H4 (cell line): ENCODE data around the gene VSIG4. TPM values are rescaled to one million over a fixed set of nuclear protein-coding genes. Genes with fewer than 3 reads are reported as not detected.
A peak's percentile ranks its signal among the peaks of the same experiment; 100 is the strongest.

Experiments
- DNase-seq: peaks from one replicate; pipeline ENCODE4 v3.0.0-alpha.2; 2015; ENCODE audit warnings: low spot score
- total RNA-seq: library from RNA; depleted of rRNA; stranded (reverse); fragments of >200 nt; shearing (Covaris generic); gene quantifications from 2 replicates; pipeline ENCODE4 v1.2.3, GENCODE V29; 2014

The VSIG4 gene
- total RNA-seq, 1 experiment from 2014 or later = not detected

- no peak for DNase-seq
Measured at GRCh38 chrX:66008328-66008970, 31.4 kb downstream of the VSIG4 start.

DNA sequence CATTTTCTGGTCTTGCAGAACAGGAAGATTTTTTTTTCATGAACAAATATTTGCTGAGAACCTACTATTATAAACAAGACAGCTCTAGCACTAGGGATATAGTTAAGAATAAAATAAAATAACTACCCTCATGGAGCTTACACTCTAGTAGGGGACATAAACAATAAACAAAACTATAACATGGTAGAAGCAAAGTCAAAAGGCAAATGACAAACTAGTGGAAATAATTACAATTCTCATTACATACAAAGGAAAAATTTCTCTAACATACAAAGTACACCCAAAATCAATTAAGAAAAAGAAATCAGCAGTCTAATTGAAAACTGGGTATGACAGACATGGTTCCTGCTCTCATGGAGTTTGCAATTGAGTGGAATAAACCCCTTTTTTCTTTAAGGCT, 32.0 kb downstream of the VSIG4 start:
- DNase-seq = no peak

DNA sequence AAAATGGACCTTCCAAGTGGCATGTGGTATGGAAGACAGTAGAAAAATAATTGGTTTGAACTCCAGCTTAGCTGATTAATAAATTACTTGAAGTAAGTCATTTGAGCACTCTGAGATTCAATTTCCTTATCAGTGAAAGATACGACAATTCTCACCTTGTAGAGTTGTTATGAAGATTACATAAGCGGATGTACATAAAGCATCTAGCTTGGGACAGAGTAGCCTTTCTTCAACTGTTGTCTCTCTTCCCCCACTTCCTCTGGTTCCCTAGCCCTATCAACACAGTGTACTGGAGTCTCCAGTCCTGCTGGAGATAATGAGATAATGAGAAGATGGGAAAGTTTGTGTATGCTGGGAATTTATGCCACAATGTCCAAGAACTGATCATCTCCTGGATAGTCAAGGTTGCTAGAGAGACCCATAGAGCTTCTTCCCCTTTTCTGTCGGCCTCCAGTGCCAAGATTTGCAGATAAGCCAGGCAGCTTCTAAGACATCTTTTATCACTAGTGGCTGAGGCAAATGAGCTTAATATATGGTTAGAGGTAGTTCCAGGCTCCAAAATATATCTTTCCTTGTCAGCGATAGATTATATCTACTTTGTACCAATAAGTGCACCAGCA, 33.9 kb downstream of the VSIG4 start:
- DNase-seq = no peak

DNA sequence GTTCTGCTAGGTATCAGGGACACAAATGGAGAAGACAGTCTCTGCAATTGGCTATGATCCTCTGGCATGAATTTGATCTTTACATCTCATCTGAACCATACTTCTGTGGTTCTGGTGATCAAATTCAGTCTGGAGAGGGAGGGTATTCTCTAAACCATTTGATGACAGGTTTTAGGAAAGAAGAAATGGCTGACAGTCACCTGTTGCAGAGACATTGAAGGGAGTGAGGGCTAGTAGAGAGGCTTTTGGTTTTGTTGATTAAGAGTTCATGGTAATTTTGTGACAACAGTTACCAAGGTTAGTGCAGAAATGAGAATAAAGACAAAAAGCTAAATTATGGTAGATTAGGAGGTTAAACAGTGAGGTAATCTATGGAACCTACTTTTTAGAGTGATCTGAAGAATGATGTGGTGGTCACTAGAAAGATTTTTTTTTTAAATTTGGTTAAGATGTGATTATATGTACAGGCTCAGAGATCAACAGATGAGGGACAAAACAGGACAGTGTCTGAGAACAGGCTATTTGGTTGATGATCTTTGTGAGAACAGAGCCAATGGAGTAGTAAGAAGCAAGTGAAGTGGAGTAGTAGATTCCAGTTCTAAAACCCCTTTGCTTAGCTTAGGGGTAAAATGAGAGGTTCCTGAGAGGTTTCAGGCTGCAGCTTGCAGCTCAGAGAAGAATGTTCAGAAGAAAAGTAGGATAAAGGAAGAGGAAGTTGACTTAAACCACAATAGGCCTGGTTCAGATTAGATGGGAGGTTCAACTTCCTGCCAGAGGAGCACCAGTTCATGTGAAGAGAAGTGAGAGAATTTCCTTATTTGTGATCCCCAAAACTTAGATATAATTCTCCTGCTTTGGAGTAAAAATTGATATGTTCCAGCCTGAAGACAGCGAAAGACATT, 34.7 kb downstream of the VSIG4 start:
- no peak for DNase-seq

DNA sequence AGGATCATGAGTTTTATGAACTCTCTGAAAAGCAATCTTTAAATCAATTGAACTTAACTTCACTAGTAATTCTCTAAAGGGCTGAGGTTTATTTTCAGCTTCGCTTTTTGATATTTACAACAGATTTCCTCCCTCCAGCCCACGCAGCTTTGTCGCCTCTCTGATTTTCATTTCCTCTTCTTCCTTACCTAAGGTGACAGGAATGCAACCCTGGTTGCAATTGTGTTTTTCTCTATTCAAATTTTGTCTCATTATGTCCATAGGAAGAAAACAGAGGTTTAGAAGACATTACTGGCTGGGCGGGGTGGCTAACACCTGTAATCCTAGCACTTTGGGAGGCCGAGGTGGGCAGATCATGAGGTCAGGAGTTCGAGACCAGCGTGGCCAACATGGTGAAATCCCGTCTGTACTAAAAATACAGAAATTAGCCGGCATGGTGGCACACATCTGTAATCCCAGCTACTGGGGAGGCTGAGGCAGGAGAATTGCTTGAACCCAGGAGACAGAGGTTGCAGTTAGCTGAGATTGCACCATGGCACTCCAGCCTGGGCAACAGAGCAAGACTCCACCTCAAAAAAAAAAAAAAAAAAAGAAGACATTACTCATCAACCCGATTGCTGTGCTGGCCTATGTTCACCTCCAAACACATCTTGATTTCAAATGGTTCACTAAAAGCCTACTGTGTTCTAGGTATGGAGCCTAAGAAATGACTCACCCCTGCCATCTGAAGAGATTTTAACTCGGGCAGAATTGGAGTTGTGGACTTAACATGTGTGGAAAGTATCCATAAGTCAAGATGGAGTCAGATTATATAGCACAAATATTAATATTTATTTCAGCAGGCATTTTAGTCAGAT, 36.8 kb downstream of the VSIG4 start:
- no peak for DNase-seq

GRCh38 chrX:66001596-66001995, 38.3 kb downstream of the VSIG4 start:
- no peak for DNase-seq

DNA sequence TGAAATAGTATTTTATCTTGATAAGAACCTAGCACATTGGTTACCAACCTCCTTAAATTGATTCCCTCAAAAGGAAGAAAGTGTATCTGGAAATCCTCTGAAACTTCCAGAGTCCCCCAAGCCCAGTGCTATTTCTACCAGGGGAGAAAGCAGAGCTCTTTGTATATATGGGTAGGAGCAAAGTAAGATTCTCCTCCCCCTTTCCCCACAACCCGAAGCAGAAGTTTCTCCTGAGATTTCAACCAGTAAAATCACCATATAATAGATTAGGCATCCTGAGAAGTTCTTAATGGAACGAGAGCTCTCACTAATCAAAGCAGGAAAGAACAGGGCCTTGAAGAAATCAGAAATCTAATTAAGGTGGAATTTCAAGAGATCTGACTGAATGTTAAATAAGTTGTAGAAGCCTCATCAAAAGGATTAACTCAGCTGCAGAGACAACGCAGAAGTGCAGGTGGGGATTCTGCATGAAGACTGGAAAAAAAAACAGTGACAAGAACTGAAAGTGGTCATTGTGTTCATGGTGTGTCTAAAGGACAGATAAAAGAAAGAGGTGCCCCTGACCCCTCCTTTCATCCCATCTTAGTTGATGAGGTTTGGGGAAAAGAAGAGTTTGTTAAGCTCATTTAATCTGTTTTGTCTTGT, 39.1 kb downstream of the VSIG4 start:
- DNase-seq = no peak

DNA sequence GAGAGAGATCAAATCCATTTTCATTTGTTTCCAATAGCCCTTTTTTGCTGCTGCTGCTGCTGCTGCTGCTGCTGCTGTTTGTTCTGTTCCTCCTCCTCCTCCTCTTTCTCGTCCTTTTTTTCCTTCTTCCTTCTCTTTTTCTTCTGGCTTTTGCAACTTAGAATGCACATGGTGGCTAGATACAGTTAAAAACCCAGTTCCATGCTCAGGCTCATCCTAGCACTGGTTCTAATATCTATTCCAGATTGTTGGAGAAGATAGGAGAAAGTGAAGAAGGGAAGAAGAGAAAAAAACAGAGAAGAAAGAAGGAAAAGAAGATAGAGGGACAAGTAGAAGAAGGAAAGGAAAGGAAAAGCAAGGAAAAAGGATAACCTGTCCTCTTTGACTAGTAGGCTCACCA, 39.7 kb downstream of the VSIG4 start:
- DNase-seq = no peak

GRCh38 chrX:65999563-66000148, 40.2 kb downstream of the VSIG4 start:
- no peak for DNase-seq

- DNase-seq = no peak
Measured at GRCh38 chrX:65999029-65999562, 40.8 kb downstream of the VSIG4 start.

DNA sequence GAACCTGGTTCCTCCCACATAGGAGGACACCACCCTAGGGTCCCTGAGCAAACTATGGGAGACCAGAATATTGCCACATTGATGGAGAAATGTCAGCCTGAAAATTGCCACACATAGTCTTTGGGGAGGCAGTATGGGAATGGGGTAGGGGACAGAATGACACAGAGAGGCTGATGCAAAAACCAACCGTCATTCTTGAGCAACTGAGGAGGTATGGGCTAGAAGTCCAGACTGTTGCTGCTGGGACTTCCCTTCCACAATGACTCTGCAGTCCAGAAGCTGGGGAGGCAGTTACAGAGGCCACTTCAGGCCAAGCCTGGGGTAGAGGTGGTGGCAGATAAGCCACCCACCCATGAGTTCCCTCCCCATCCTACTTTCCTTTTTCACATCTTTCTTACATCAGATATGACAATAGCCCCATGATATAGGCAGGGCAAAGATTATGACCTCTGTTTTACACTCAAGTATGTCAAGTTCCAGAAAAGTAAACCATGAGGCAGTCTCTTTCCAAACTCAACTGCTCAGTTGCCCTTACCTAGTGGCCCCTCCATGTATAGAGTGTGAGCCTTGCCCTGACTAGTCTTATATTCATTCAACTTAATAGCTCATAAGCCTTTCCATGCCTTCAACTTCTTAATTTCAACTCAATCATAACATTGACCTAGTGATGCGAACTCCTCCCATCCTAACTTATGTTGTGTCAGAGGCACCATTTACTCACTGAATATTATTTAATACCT, 41.7 kb downstream of the VSIG4 start:
- DNase-seq = no peak

GRCh38 chrX:65994519-65995506, 45.1 kb downstream of the VSIG4 start:
- no peak for DNase-seq

GRCh38 chrX:65993915-65994460, 45.9 kb downstream of the VSIG4 start:
- no peak for DNase-seq

GRCh38 chrX:65993332-65993731, 46.5 kb downstream of the VSIG4 start:
- no peak for DNase-seq

- no peak for DNase-seq
Measured at GRCh38 chrX:65990702-65991101, 49.2 kb downstream of the VSIG4 start.

GRCh38 chrX:65987811-65988210, 52.1 kb downstream of the VSIG4 start:
- DNase-seq = no peak

DNA sequence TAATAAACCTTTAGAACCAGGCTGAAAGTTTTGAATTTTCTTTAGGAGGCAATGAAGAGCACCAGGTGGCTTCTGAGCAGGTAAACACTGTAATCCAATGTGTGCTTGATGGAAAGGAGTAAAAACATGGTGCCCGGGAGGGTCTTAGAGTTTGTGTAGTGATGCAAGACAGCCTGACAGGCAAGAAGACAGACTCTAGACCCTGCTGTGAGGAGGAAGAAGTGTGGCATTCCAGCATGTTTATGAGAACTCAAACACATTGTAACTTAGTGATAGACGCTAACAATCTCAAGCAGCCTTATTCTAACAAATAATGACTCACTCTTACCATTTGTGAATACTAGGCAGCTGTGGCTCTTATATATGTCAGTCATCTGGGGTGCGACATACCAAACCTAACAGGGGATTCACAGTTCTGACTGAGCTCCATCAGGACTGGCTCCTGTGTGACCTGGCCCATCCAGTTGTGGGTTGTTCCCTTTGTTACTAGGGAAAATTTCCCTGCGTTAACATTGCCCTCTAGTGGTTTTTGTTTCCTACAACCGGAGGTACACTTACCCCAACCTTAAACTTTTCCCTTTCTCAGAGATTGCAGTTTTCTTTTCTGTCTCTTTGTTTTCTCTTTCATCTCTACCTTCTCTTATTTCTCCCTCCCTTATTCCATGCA, 53.8 kb downstream of the VSIG4 start:
- peak; percentile 48 for DNase-seq

DNA sequence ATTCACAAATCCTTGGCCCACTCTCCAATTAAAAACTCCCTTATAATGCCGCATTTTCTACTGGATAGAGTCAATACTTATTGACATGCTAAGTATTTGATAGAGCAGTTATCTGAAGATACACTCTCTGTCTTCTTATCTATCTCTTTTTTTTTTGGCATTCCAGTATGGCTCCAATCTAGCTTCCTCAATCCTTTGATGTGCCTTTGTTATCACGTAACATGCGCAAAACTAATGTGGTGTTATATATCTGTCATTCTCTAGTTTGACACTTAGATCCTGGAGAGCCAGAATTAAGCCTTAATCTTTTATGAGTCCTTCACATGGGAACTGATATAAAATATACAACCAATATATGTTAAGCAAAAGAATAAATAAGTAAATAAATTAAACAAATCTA, 54.7 kb downstream of the VSIG4 start:
- DNase-seq = no peak
